ENCODE measurements around the gene CEP350. TPM values are rescaled to one million over a fixed set of nuclear protein-coding genes. Genes with fewer than 3 reads are reported as not detected.

The CEP350 gene
- polyA plus RNA-seq, 1 donor (not counting 4 experiments of a cell fraction or from before 2014, with no cell fraction given), result 12.0 TPM

- no peak for DNase-seq (ENCODE audit: low read depth, low spot score)
- no peaks in the 10 kb centered on the region for H3K27me3 ChIP-seq (ENCODE audit: control insufficient read depth, extremely low read depth, insufficient read depth, low read length)
- no peak overlapping the region for H3K27ac ChIP-seq (ENCODE audit: control insufficient read depth, insufficient read depth, low read length)
- no peak overlapping the region for H3K4me2 ChIP-seq (ENCODE audit: control insufficient read depth, extremely low read depth, insufficient read depth, low read depth, low read length)
- peaks cover 3% of the 10 kb centered on the region for H3K4me1 ChIP-seq (ENCODE audit: control insufficient read depth, extremely low read depth, insufficient read depth, low read length)
- H4K20me1 ChIP-seq (ENCODE audit: control insufficient read depth, extremely low read depth, insufficient read depth, low read length), result no peaks in the 10 kb centered on the region
- TF ChIP-seq CTCF (optimal IDR thresholded peaks at IDR 0.05 in 1 of 3, IDR thresholded peaks at IDR 0.05 in 1 of 3, conservative IDR thresholded peaks at IDR 0.05 in 1 of 3; ENCODE audit: extremely low read depth in 1 of 3, insufficient read depth in 2 of 3, low read length in 3 of 3) (no peak), EZH2 (IDR thresholded peaks at IDR 0.05; ENCODE audit: low read length) (no peak)
- no peaks in the 10 kb centered on the region for H3K79me2 ChIP-seq (ENCODE audit: control insufficient read depth, insufficient read depth, low read length)
- no peaks in the 10 kb centered on the region for H3K9me1 ChIP-seq (ENCODE audit: control insufficient read depth, extremely low read depth, insufficient read depth, low read length)
- dilution Hi-C loops (cut with MboI; ENCODE audit: extremely low pct_ligation_motif_present, low sequenced_read_pairs), result no loop called here
- peaks cover 9 to 17% of the 10 kb centered on the region in 2 experiments for H3K36me3 ChIP-seq (ENCODE audit: control insufficient read depth in 2 of 2, extremely low read depth in 1 of 2, insufficient read depth in 2 of 2, low read length in 2 of 2)
- no peak overlapping the region for H3K4me3 ChIP-seq (ENCODE audit: control insufficient read depth in 2 of 3, extremely low read depth in 1 of 3, insufficient read depth in 2 of 3, low read depth in 1 of 3, low read length in 3 of 3)
- no peak overlapping the region for H2AFZ ChIP-seq (ENCODE audit: control insufficient read depth, low read length)
- no peak overlapping the region for H3K9ac ChIP-seq (ENCODE audit: control insufficient read depth, extremely low read depth, insufficient read depth, low read length)
- H3K9me3 ChIP-seq (ENCODE audit: control insufficient read depth, low read depth, low read length), result no peaks in the 10 kb centered on the region
- FAIRE-seq, result no peak
Measured at GRCh38 chr1:180043785-180044184, 89.2 kb downstream of the CEP350 start.

GRCh38 chr1:180046674-180047073 is 92.1 kb downstream of the CEP350 start:
- FAIRE-seq (no peak), DNase-seq (ENCODE audit: low read depth, low spot score) (no peak)
- dilution Hi-C loops (cut with MboI; ENCODE audit: extremely low pct_ligation_motif_present, low sequenced_read_pairs), result no loop called here
- H3K79me2 ChIP-seq (ENCODE audit: control insufficient read depth, insufficient read depth, low read length), result no peaks in the 10 kb centered on the region
- H3K36me3 ChIP-seq (ENCODE audit: control insufficient read depth in 2 of 2, extremely low read depth in 1 of 2, insufficient read depth in 2 of 2, low read length in 2 of 2), result peaks cover 14 to 19% of the 10 kb centered on the region in 2 experiments
- H3K27me3 ChIP-seq (ENCODE audit: control insufficient read depth, extremely low read depth, insufficient read depth, low read length), result no peaks in the 10 kb centered on the region
- no peak overlapping the region for H3K4me2 ChIP-seq (ENCODE audit: control insufficient read depth, extremely low read depth, insufficient read depth, low read depth, low read length)
- no peak overlapping the region for H2AFZ ChIP-seq (ENCODE audit: control insufficient read depth, low read length)
- H3K4me1 ChIP-seq (ENCODE audit: control insufficient read depth, extremely low read depth, insufficient read depth, low read length), result peaks cover 3% of the 10 kb centered on the region
- H3K9ac ChIP-seq (ENCODE audit: control insufficient read depth, extremely low read depth, insufficient read depth, low read length), result no peak overlapping the region
- no peak overlapping the region for H3K27ac ChIP-seq (ENCODE audit: control insufficient read depth, insufficient read depth, low read length)
- no peak overlapping the region for H3K4me3 ChIP-seq (ENCODE audit: control insufficient read depth in 2 of 3, extremely low read depth in 1 of 3, insufficient read depth in 2 of 3, low read depth in 1 of 3, low read length in 3 of 3)
- no peaks in the 10 kb centered on the region for H4K20me1 ChIP-seq (ENCODE audit: control insufficient read depth, extremely low read depth, insufficient read depth, low read length)
- H3K9me3 ChIP-seq (ENCODE audit: control insufficient read depth, low read depth, low read length), result no peaks in the 10 kb centered on the region
- H3K9me1 ChIP-seq (ENCODE audit: control insufficient read depth, extremely low read depth, insufficient read depth, low read length), result no peaks in the 10 kb centered on the region
- TF ChIP-seq EZH2 (IDR thresholded peaks at IDR 0.05; ENCODE audit: low read length), result no peak
- TF ChIP-seq CTCF (optimal IDR thresholded peaks at IDR 0.05 in 1 of 3, IDR thresholded peaks at IDR 0.05 in 1 of 3, conservative IDR thresholded peaks at IDR 0.05 in 1 of 3; ENCODE audit: extremely low read depth in 1 of 3, insufficient read depth in 2 of 3, low read length in 3 of 3), result no peak

Data from keratinocyte (primary cell).